Choroid plexus epithelial cell (primary cell): ENCODE data around the gene DTL.

ENCODE experiments used
- DNase-seq: peaks from one replicate; pipeline ENCODE4 v3.0.0-alpha.2; 2010; ENCODE audit warnings: low read depth
- H3K4me3 ChIP-seq: 2 replicates; pipeline ENCODE4 v1.5.1; 2011; ENCODE audit warnings: low read depth, mild to moderate bottlenecking, control low read depth, low read length, moderate library complexity
- TF ChIP-seq, protein P1 (sequence below): conservative IDR thresholded peaks from 2 replicates; pipeline ENCODE4 v1.5.1; 2011; ENCODE audit warnings: low read depth, mild to moderate bottlenecking, control low read depth, inconsistent platforms, low read length, moderate library complexity

Gene DTL

DNA sequence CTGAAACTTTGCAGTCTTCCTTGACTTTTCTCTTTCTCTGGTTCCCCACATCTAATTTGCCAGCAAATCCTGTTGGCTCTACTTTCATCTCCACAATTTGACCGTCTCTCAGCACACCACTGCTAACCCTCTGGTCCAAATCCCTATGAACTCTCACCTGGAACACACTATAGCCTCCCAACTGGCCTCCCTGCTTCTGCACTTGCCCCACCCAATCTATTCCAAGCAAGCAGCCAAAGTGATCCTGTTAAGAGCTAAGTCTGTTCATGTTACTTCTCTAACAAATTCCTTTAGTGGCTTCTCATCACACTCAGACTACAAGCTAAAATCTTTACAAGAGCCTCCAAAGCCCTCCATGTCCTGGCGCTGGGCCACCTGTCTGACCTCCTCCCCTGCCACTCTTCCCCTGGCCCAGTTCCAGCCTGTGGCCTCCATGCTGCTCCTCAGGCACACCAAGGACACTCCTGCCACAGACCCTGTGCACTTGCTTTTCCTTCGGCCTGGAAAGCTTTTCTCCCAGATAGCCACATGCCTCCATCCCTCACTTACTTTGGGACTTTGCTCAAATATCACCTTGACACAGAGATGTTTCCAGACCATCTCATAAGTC, 104.1 kb downstream of the DTL start:
- DNase-seq, result no peak
- TF ChIP-seq, protein P1, sequence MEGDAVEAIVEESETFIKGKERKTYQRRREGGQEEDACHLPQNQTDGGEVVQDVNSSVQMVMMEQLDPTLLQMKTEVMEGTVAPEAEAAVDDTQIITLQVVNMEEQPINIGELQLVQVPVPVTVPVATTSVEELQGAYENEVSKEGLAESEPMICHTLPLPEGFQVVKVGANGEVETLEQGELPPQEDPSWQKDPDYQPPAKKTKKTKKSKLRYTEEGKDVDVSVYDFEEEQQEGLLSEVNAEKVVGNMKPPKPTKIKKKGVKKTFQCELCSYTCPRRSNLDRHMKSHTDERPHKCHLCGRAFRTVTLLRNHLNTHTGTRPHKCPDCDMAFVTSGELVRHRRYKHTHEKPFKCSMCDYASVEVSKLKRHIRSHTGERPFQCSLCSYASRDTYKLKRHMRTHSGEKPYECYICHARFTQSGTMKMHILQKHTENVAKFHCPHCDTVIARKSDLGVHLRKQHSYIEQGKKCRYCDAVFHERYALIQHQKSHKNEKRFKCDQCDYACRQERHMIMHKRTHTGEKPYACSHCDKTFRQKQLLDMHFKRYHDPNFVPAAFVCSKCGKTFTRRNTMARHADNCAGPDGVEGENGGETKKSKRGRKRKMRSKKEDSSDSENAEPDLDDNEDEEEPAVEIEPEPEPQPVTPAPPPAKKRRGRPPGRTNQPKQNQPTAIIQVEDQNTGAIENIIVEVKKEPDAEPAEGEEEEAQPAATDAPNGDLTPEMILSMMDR, result no peak
- H3K4me3 ChIP-seq, result no peak overlapping the region

DNA sequence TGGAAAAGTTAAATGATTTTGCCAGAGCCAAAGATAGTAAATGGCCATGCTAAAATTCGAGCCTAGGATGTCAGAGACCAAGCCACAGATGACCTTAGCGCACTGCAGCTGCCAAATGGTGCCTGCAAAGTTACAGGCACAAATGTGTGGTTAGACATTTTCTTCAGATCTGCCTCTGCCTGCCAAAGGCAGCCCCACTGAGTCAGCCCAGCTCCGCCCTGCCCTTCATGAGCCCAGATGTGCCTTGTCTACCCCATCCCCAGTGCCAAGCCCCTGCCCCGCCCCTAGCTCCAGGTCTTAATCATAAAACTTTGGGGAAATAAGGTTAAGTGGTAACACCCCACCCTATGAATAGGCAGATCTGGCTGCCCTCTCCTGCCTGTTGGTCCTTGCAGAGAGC, 105.9 kb downstream of the DTL start:
- TF ChIP-seq, protein P1, result no peak
- no peak for DNase-seq

DNA sequence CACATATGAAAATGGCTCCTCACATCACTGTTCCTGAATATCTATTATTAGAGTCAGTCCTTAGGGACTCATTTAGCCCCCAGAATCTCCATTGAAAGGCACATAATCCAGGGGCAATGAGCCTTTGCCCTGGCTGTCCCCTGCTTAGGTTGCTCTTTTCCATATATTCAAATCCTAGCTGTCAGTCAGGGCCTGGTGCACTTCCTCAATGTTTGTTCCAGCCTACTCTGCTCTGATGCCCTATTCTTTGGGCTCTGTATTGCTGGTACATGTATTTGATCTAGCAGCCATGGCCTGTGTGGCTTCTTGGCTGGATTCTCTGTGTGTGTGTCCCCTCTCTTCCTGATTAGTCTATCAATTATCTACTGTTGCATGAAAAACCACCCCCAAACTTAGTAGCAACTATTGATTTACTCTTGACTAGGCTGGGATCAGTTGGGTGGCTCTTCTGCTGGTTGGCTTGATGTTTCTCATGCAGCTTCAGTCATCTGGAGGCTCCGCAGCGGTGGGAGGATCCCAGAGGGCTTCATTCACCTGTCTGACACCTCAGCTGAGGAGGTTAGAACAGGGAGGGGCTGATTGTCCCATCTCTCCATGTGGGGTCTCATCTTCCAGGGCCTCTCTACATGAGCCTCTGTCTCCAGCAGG, 107.5 kb downstream of the DTL start:
- no peak overlapping the region for H3K4me3 ChIP-seq
- DNase-seq, result no peak
- TF ChIP-seq, protein P1, result no peak

More for the DNA sequence above, 105.9 kb downstream of the DTL start:
- H3K4me3 ChIP-seq, result no peak overlapping the region

DNA sequence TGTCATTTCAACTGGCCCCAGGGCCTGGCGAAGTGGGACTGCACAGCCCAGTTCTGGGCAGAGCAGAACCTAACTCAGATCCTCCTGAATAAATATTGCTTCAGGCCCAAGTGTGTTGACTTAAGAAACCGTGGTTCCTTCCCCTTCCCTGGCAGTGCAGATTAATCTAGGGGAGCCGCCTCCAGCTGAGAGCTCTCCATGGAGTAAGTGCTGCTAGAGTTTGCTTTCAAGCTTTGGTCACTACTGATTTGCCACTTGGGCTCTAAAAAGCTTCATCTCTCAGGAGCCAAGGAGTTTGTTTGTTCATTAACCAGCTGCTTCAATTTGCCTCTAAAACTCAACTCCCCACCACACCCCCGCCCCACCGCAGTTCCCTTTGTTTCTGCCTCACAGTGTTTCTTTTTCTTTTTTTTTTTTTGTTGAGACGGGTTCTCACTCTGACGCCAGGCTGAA, 112.1 kb downstream of the DTL start:
- TF ChIP-seq, protein P1, result no peak
- peak; percentile 60 for DNase-seq
- H3K4me3 ChIP-seq, result no peak overlapping the region

DNA sequence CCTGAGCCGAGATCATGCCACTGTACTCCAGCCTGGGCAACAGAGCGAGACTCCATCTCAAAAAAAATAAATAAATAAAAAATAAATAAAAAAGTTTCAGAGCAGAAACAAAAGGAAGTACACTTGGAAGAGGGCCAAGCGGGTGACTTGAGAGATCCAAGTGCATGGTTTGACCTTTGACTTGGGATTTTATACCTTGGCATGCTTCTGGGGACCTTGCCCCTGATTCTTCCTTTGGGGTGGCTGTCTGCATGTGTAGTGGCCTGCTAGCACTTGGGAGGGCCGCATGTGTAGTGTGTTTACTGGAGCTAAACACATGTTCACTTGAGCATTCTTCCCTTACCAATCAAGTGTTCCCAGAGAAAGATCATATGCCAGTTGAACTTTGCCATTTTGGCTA, 114.0 kb downstream of the DTL start:
- TF ChIP-seq, protein P1, result no peak
- no peak for DNase-seq
- no peak overlapping the region for H3K4me3 ChIP-seq

DNA sequence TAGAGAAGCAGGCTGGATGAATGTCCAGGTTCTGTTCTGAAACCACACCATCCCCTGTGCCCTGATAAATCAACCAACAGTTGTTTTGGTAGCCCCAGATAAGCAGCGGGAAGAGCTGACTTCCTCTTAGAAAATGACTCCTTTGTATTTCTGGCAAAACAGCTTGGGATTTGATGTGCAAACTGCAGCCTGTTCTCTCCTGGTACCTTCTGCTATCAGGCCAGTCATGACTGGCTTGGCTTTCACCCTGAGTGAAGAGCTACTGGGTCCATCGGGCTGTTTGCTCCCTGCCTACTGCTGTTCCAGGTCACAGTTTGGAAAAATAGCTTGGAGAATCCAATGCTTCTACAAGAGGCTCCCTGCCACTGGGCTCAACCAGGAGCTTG, 116.8 kb downstream of the DTL start:
- peak; percentile 15 for DNase-seq
- TF ChIP-seq, protein P1, result no peak
- H3K4me3 ChIP-seq, result no peak overlapping the region

DNA sequence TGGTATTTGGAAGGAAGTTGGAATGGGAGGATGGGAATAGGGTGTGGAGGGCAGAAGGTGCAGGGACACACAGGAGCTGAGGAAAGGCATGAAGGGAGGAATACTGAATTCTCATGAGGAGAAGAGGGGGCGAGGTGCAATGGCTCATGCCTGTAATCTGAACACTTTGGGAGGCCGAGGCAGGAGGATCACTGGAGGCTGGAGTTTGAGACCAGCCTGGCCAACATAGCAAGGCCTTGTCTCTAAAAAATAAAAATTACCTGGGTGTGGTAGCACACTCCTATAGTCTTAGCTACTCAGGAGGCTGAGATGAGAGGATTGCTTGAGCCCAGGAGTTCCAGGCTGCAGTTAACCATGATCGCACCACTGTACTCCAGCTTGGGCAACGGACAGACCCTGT, 117.3 kb downstream of the DTL start:
- no peak overlapping the region for H3K4me3 ChIP-seq
- TF ChIP-seq, protein P1, result no peak
- DNase-seq, result no peak
